GM18502 (cell line): Measurements from ENCODE around the gene B3GNT3.

Experiments
- ATAC-seq: cut with Tn5 transposase; IDR thresholded peaks from one replicate; pipeline ENCODE4 v1.9.1; 2021; ENCODE audit warnings: mild to moderate bottlenecking; ENCODE audit not compliant: unreplicated experiment, poor library complexity

Gene B3GNT3

DNA sequence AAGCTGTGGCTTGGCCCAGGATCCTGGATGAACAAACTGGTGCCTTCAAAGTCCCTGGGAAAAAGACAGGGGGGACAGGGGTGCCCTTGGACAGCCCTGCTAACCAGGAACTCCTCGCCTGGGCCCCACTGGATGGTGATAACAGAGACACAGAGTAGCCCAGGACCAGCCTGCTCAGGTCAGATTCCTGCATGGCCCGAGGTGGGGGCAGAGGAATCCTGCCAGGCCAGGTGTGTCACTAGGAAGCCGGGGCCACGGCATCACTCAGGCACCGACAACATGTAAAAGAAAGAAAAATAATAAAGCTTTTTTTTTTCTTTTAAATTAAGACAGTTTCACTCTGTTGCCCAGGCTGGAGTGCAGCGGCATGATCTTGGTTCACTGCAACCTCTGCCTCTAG lies 59.1 kb downstream of the B3GNT3 start:
- ATAC-seq = no peak

DNA sequence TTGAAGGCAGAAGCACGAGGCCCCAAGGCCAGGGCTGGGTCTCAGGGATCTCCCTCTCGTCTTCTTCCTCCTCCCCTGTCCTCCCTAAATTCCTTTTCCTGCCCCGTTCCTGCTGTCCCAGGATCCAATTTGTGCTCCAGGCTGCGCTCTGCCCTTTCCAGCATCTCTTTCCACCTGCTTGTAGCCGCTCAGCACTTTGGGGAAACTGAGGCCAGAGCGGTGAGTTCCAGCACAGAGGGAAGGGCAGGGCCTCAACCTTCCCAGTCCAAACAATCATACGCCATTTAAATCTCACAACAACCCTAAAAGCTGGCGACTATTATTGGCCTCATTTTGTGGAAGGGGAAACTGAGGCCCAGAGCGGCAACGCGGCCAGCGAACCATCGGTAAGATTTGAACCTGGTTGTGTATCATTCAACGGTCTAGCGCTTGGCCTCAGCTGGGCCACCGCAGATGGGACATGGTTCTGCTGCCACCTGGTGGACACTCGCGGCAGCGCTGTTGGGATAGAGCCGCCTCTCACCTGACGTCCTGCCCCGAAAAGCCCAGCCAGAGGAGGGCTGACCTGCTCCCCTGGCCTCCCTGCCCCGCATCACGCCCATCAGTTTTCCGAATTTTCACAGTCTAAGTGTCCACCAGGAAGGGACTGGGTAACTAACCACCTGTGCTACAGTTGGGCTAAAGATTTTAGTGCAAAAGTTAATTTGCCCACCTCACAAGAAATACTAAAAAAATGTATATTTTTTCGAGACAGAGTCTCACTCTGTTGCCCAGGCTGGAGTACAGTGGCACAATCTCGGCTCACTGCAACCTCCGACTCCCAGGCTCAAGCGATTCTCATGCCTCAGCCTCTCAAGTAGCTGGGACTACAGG lies 60.6 kb downstream of the B3GNT3 start:
- ATAC-seq = no peak

DNA sequence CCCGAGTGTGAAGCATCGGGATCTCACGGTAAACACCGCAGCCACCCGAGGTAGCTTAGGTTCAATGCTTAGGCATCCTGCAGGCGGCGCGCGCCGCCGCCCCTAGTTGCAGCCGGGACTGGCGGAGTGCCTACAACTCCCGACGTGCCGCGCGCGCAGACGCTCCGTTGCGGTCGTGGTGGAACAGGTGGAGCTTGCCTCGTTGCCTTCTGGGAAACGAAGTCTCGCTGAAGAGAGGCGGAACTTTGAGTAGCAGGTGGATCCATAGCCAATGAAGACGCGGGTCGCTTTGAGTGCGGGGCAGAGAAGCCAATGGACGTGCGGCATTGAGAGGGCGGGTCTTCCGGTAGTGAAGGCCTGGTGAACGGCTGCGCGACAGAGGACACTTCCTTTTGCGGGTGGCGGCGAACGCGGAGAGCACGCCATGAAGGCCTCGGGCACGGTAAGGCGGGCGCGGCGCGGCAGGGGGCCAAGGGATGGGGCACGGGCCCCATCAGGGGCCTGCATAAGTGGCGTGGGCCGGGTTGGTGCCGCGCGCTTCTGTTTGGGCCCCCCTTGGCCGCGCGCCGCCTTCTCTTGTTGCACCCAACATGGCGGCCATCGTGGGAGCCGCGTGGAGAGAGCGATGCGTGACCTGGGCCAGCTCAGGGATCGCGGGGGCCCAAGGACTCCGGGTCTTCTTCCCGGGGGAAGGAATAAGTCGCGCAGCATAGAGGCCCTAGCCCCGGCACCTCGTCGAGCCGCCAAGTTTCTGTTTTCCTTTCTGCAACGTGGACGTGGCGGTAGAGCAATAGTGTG lies 64.8 kb downstream of the B3GNT3 start, which contains the start of gene RPL18A:
Gene RPL18A, plus strand, starts transcription at position 378 of the 798 bp plus-strand sequence. Its CDS starts 47 bp downstream, at position 425.
- ATAC-seq = peak; percentile 90

DNA sequence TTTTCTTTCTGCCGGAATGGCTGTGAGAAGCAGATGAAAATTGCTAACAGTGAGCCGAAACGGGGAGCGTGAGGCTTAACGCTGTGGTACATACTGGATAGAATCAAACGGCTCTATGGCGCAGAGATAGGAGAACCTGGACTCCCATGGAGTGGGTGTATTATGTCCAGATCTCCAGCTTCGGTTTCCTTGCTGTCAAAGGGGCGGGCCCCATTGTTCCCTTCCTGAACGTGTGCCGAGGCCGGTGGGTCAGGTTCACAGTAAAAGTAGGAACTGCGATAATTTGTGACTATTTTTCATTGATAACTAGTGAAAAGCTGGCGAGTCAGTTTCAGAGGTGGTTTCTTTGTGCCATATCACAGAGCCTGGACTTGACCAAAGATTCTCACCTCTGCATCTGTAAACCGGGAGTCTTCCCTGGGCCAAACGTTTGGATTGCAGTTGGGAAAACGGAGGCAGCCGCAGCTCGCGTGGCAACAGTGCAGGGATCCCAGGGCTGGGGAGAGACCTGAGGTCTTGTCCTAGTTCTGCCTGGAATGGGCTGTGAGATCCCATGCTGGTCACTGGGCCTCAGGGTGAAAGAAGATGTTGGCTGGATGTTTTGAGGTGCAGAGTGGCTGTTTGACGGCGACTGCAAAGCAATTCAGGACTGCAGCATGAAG lies 65.5 kb downstream of the B3GNT3 start:
- ATAC-seq = no peak

DNA sequence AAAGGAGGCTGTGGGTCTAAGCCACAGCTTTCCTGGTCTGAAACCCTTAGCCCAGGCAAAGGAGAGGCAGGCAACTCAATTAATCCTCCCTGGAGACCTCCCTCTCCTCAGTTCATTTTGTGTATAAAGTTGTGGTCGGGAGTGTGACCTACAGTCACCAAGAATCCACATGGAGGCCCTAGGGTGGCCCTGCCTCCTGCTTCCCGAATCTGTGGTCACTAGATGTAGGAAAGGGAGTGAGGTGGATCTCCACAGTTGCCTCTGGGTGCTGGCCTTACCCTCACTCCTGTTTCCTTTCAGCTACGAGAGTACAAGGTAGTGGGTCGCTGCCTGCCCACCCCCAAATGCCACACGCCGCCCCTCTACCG lies 66.0 kb downstream of the B3GNT3 start:
- ATAC-seq = no peak

DNA sequence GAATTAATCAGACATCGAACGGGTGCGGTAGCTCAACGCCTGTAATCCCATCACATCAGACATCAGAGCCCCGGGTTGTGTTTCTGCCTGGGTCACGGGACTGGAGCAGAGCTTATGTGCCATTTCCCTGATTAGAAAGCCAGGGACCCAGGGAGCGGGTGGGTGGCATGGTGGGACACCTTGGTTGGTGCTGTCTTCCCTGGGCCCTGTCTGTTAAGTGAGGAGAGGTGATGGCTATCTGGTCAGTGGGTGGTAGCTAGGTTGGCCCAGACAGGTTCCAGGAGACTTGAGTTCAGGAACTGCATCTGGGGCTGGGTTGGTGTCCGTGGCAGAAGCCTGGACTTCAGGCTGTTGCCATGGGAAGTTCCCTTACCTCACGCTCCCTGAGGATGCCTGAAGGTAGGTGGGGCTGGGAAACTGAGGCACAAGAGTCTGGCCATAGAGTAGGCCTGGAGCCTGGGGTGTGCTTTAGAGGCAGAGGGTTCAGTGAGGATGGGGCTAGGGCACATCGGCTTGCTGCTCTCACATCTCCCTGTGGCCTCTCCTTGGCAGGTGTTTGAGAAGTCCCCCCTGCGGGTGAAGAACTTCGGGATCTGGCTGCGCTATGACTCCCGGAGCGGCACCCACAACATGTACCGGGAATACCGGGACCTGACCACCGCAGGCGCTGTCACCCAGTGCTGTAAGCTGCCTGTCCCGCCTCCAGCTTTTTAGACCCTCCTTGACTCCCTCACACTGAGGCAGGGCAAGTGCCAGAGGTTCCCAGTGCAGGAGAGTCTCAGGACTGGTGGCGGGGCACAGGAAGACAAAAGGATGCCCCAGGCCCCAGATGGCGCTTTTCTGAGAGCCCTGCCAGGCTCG lies 66.8 kb downstream of the B3GNT3 start:
- ATAC-seq = no peak

DNA sequence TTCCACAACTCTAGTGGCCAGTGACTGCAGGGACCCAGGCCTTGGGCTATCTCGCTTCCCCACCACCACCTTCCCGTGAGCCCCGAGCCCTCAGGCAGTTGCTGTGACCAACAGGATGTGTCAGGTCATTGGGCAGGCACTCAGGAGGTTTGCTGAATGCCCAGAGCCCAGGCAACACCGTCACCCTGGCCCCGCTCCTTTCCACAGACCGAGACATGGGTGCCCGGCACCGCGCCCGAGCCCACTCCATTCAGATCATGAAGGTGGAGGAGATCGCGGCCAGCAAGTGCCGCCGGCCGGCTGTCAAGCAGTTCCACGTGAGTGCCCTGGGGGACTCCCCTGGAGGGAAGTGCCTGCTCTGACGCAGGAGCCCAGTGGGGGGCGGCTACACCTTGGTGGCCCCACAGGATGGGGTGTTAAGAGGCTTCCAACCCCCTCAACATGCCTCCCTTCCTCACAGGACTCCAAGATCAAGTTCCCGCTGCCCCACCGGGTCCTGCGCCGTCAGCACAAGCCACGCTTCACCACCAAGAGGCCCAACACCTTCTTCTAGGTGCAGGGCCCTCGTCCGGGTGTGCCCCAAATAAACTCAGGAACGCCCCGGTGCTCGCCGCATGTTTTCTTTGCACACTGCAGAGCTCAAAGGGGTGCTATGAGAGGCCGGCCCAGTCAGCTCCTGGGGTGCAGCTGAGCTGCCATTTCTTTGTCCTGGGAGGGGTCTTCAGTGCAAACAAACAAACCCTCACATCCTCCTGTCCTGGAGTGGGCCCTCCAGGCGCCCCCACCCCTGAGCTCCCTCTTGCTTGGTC lies 68.0 kb downstream of the B3GNT3 start:
- no peak for ATAC-seq
